ENCODE results near the gene TTC31. TPM values are rescaled to one million over a fixed set of nuclear protein-coding genes. Genes with fewer than 3 reads are reported as not detected.
"Not testable (repeated sequence)": the region's sequence is repeated elsewhere in the genome, so short reads cannot be mapped to it uniquely, and the experiment has no call there.

TTC31 gene
- total and polyA plus RNA-seq, 2 experiments from 2014 or later: 15.9 to 20.4 TPM

DNA sequence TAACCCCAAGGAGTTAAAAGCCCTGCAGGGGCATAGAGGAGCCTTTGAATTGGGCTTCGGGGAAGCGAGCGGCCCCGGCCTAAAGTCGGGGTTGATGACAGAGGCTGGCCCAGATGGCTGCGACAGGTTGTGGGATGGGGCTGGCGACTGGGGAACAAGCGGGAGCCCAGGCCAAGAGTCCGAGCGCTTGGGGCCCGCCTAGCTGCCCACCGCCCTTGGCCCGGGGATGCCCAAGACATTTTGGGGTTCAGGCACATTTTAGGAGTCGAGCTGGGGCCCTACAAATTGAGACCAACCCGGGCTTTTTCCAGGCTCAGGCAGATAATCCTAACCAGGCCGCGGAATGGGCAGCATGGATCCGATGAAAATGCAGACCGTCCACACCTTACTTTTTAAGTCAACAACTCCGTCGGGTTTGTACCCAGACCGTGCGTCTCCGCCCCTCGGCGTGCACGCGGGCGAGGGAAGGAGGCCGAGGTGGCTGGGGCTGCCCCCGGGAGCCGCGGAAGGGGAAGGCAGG lies 41.7 kb upstream of the TTC31 start:
- H3K9ac ChIP-seq: peak overlapping the region; percentile 79; the same call in 1 of the 2 replicates
- H3K4me1 ChIP-seq (ENCODE audit: insufficient read depth): peaks cover 4% of the 10 kb centered on the region; the same call in 1 of the 2 replicates
- H4K20me1 ChIP-seq (ENCODE audit: insufficient read depth): no peaks in the 10 kb centered on the region
- H3K27ac ChIP-seq: no peak overlapping the region
- 0 out of 2 replicates have a peak, but pooled peaks cover 4% of the 10 kb centered on the region for H3F3A ChIP-seq (ENCODE audit: insufficient read depth)
- no peaks in the 10 kb centered on the region for H3K9me3 ChIP-seq (ENCODE audit: low read depth)
- H3K27me3 ChIP-seq (replicated peaks; ENCODE audit: insufficient read depth): no peaks in the 10 kb centered on the region
- no peak for TF ChIP-seq EZH2phosphoT487 (IDR thresholded peaks at IDR 0.05; ENCODE audit: insufficient read depth, low read depth)
- no peak for TF ChIP-seq EZH2 (IDR thresholded peaks at IDR 0.05; ENCODE audit: insufficient read depth, poor library complexity, severe bottlenecking)
- 16 to 21% methylated on average over 33 of the region's 33 CpGs for WGBS, 2 experiments (ENCODE audit: low coverage in 1 of 2, low lambda C conversion rate in 2 of 2, missing lambda C conversion rate in 2 of 2)
- H2AFZ ChIP-seq: peak overlapping the region; percentile 86
- peak overlapping the region; percentile 42; the same call in 1 of the 2 replicates for H3K4me3 ChIP-seq
- peaks cover 32% of the 10 kb centered on the region for H3K79me2 ChIP-seq (ENCODE audit: insufficient read depth)
- peak overlapping the region; percentile 93 for H3K4me2 ChIP-seq (ENCODE audit: unreplicated experiment)
- no peaks in the 10 kb centered on the region for H3K9me2 ChIP-seq (ENCODE audit: insufficient read depth)
- no peak for DNase-seq
- no peaks in the 10 kb centered on the region for H3K36me3 ChIP-seq (ENCODE audit: low read depth)
- in situ Hi-C loops (cut with MboI): no loop called here

GRCh38 chr2:74441690-74442482 lies 41.0 kb upstream of the TTC31 start, which contains the start of gene RTKN:
Gene RTKN, minus strand, starts transcription at chr2:74441937. Its CDS starts 121 bp downstream, at chr2:74441816.
- peak; percentile 41 for DNase-seq
- peaks cover 29% of the 10 kb centered on the region for H3K79me2 ChIP-seq (ENCODE audit: insufficient read depth)
- H2AFZ ChIP-seq: peak within 1 kb of the TSS; percentile 86
- H4K20me1 ChIP-seq (ENCODE audit: insufficient read depth): no peaks in the 10 kb centered on the region
- no peaks in the 10 kb centered on the region for H3K9me2 ChIP-seq (ENCODE audit: insufficient read depth)
- peaks cover 4% of the 10 kb centered on the region; the same call in 1 of the 2 replicates for H3K4me1 ChIP-seq (ENCODE audit: insufficient read depth)
- 0 out of 2 replicates have a peak, but pooled peaks cover 4% of the 10 kb centered on the region for H3F3A ChIP-seq (ENCODE audit: insufficient read depth)
- no peaks in the 10 kb centered on the region for H3K9me3 ChIP-seq (ENCODE audit: low read depth)
- H3K27ac ChIP-seq: no peak within 1 kb of the TSS
- H3K4me3 ChIP-seq: peak within 1 kb of the TSS; percentile 79
- TF ChIP-seq EZH2 (IDR thresholded peaks at IDR 0.05; ENCODE audit: insufficient read depth, poor library complexity, severe bottlenecking) (peak; percentile 22), EZH2phosphoT487 (IDR thresholded peaks at IDR 0.05; ENCODE audit: insufficient read depth, low read depth) (no peak)
- in situ Hi-C loops (cut with MboI): no loop called here
- WGBS, 2 experiments (ENCODE audit: low coverage in 1 of 2, low lambda C conversion rate in 2 of 2, missing lambda C conversion rate in 2 of 2): 12 to 13% methylated on average over 64 to 68 of the region's 75 CpGs
- H3K4me2 ChIP-seq (ENCODE audit: unreplicated experiment): peak within 1 kb of the TSS; percentile 93
- peak within 1 kb of the TSS; percentile 79 for H3K9ac ChIP-seq
- no peaks in the 10 kb centered on the region for H3K27me3 ChIP-seq (replicated peaks; ENCODE audit: insufficient read depth)
- H3K36me3 ChIP-seq (ENCODE audit: low read depth): no peaks in the 10 kb centered on the region

- peak overlapping the region; percentile 86 for H2AFZ ChIP-seq
- H3K9me2 ChIP-seq (ENCODE audit: insufficient read depth); H3F3A ChIP-seq (ENCODE audit: insufficient read depth); H3K27ac ChIP-seq; H3K4me2 ChIP-seq (ENCODE audit: unreplicated experiment); H3K4me3 ChIP-seq; H4K20me1 ChIP-seq (ENCODE audit: insufficient read depth); in situ Hi-C loops (cut with MboI); DNase-seq; H3K36me3 ChIP-seq (ENCODE audit: low read depth); H3K4me1 ChIP-seq (ENCODE audit: insufficient read depth); H3K9me3 ChIP-seq (ENCODE audit: low read depth); H3K9ac ChIP-seq; H3K27me3 ChIP-seq (replicated peaks; ENCODE audit: insufficient read depth): not testable (repeated sequence)
- H3K79me2 ChIP-seq (ENCODE audit: insufficient read depth): peaks cover 21% of the 10 kb centered on the region
- WGBS, 2 experiments (ENCODE audit: low coverage in 1 of 2, low lambda C conversion rate in 2 of 2, missing lambda C conversion rate in 2 of 2): 94 to 95% methylated on average over 16 of the region's 16 CpGs
These were observed 40.2 kb upstream of the TTC31 start for GRCh38 chr2:74442483-74443297.

Data from GM23248 (cell line).